Natural killer cell (primary cell): Measurements from ENCODE around the gene FAM3D. TPM values are rescaled to one million over a fixed set of nuclear protein-coding genes. Genes with fewer than 3 reads are reported as not detected.

ENCODE experiments used
- ATAC-seq, 3 donors: fragments of 150-1000 bp in 2 of 3; fragments of 200-7000 bp in 1 of 3; cut with Tn5 transposase; 1 replicate in 1 of 3; 2 replicates in 2 of 3; pipeline ENCODE4 v1.10.0; 2021; ENCODE audit warnings: mild to moderate bottlenecking in 2 of 3, moderate library complexity in 2 of 3
- DNase-seq, 2 donors: peaks; one replicate each; pipeline versions ENCODE4 v3.0.0 to v3.0.0-alpha.2; 2013 to 2021; ENCODE audit warnings: mixed read lengths in 1 of 2
- H3K27ac ChIP-seq: one replicate; pipeline ENCODE4 v1.5.1; 2013; ENCODE audit warnings: mild to moderate bottlenecking, low read length
- H3K27me3 ChIP-seq: one replicate; pipeline ENCODE4 v1.6.1; 2013; ENCODE audit warnings: low read length; ENCODE audit not compliant: control insufficient read depth, insufficient read depth
- H3K36me3 ChIP-seq: one replicate; pipeline ENCODE4 v1.6.1; 2013; ENCODE audit warnings: low read length; ENCODE audit not compliant: control insufficient read depth, insufficient read depth
- H3K4me1 ChIP-seq: one replicate; pipeline ENCODE4 v1.6.1; 2013; ENCODE audit warnings: low read length; ENCODE audit not compliant: control insufficient read depth, insufficient read depth
- H3K4me3 ChIP-seq: one replicate; pipeline ENCODE4 v1.5.1; 2013; ENCODE audit warnings: low read length
- H3K9me3 ChIP-seq: one replicate; pipeline ENCODE4 v1.6.1; 2013; ENCODE audit warnings: low read length; ENCODE audit not compliant: control insufficient read depth, insufficient read depth
- H3K27ac Mint-ChIP-seq, 2 donors: one replicate each; pipeline ENCODE4 v1.8.0; 2022; ENCODE audit warnings: mild to moderate bottlenecking in 2 of 2, mixed read lengths in 2 of 2, moderate library complexity in 1 of 2
- H3K27me3 Mint-ChIP-seq, 2 donors: one replicate each; pipeline ENCODE4 v1.8.0; 2022; ENCODE audit warnings: low read depth in 2 of 2, mixed read lengths in 2 of 2
- H3K36me3 Mint-ChIP-seq: one replicate; pipeline ENCODE4 v1.8.0; 2022; ENCODE audit warnings: mixed read lengths
- H3K4me1 Mint-ChIP-seq, 2 donors: one replicate each; pipeline ENCODE4 v1.8.0; 2022; ENCODE audit warnings: mixed read lengths in 2 of 2
- H3K4me3 Mint-ChIP-seq: one replicate; pipeline ENCODE4 v1.8.0; 2022; ENCODE audit warnings: mild to moderate bottlenecking, moderate library complexity, mixed read lengths
- H3K9me3 Mint-ChIP-seq, 2 donors: one replicate each; pipeline ENCODE4 v1.8.0; 2022; ENCODE audit warnings: mixed read lengths in 2 of 2
- WGBS: methylation state at CpG from one replicate; pipeline ENCODE4 v1.1.7; 2013; ENCODE audit warnings: missing lambda C conversion rate; ENCODE audit not compliant: insufficient coverage; 5-methylcytosine and 5-hydroxymethylcytosine counted together
- intact Hi-C: fragments of 100-400 bp; cut with micrococcal nuclease; formaldehyde crosslinking; loops from one replicate; pipeline ENCODE4 v1.14.2; 2022
- total RNA-seq, 4 donors: library from RNA; stranded (reverse); fragments of 120-200 nt in 1 of 4; gene quantifications; one replicate each; pipeline versions ENCODE4 v1.2.3 to v1.2.4, GENCODE V29; 2013 to 2022
- TF ChIP-seq, protein P1 (sequence below): fragments of 200-600 bp; IDR thresholded peaks from one replicate; pipeline ENCODE4 v1.8.0; 2022; ENCODE audit warnings: antibody characterized with exemption

Gene FAM3D
- total RNA-seq, 3 donors from 2014 or later (not counting 1 experiment from before 2014, with no cell fraction given), result not detected

DNA sequence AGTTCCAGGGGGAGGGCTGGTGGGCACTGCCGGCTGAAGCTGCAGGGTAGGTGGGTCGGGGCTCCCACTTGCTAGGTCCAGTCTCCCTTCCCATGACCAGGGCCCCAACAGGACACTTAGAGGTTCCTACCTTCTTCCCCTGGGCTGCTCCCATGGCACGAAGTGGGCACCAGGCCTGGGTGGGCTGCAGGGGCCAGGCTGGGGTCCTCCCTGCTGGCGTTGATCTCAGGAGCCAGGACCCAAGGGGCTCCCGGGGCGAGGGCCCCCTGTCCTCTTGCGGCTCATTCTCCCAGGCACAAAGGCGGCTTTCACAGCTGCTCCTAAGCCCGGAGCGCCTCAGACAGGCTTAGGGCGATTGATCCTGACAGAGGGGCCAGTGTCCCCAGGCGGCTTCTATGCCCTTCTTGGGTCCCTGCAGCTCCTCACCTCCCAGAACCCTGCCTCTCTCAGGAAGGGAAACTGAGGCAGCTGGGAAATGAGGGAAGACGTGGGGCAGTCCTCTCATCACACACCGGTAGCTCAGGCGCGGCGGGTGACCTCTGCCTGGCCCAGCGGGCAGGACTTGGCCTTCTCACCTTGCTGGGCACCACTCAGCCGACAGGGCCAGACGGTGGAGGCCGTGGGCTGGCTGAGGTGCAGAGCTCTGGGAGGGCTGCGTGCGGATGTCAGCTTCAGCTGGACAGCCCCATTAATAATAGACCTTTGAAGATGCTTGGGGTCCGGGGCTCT is 39.6 kb downstream of the FAM3D start:
- peaks cover 7 to 8% of the 10 kb centered on the region in 2 donors for H3K27me3 Mint-ChIP-seq
- Histone ChIP-seq H3K27ac (no peak overlapping the region), H3K4me1 (peaks cover 3% of the 10 kb centered on the region), H3K9me3 (no peaks in the 10 kb centered on the region), H3K27me3 (no peaks in the 10 kb centered on the region), H3K36me3 (no peaks in the 10 kb centered on the region), H3K4me3 (no peak overlapping the region)
- no peak overlapping the region for H3K4me3 Mint-ChIP-seq
- TF ChIP-seq, protein P1, sequence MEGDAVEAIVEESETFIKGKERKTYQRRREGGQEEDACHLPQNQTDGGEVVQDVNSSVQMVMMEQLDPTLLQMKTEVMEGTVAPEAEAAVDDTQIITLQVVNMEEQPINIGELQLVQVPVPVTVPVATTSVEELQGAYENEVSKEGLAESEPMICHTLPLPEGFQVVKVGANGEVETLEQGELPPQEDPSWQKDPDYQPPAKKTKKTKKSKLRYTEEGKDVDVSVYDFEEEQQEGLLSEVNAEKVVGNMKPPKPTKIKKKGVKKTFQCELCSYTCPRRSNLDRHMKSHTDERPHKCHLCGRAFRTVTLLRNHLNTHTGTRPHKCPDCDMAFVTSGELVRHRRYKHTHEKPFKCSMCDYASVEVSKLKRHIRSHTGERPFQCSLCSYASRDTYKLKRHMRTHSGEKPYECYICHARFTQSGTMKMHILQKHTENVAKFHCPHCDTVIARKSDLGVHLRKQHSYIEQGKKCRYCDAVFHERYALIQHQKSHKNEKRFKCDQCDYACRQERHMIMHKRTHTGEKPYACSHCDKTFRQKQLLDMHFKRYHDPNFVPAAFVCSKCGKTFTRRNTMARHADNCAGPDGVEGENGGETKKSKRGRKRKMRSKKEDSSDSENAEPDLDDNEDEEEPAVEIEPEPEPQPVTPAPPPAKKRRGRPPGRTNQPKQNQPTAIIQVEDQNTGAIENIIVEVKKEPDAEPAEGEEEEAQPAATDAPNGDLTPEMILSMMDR, result no peak
- peaks cover 8 to 10% of the 10 kb centered on the region in 2 donors for H3K4me1 Mint-ChIP-seq
- WGBS, result 88% methylated on average over 24 of the region's 24 CpGs
- H3K9me3 Mint-ChIP-seq, result no peaks in the 10 kb centered on the region
- DNase-seq (no peak), ATAC-seq (no peak)
- H3K27ac Mint-ChIP-seq, result no peak overlapping the region
- intact Hi-C loops, result no loop called here
- H3K36me3 Mint-ChIP-seq, result no peaks in the 10 kb centered on the region

DNA sequence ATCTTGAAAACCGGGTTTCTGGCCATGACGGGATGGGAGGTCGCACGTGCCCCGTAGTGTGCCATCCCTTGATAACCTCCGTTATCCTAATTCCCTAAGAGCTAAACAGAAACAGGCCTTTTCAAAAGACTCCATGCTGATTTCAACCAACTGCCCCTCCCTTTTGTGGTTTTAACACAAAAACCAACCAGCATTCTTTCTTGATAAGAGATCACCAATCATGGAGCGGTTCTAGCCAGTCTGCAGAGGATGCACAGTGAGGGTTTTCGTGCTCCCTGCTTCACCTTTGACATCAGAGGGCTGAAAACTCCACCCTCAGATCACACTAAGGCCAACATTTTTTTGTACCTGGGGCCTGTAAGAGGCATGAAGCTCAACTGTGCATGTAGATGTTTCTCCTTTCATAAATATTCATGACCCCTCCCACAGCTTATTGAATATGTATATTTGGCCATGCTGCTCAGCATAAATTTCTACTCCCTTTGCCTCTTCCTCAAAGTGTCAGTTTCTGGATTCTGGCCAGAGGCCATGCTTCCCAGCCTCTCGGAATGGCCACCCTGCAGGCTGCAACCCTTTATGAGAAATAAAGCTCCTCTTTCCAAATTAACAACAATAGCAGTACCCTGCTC is 41.3 kb downstream of the FAM3D start:
- H3K4me3 Mint-ChIP-seq, result no peak overlapping the region
- TF ChIP-seq, protein P1, result no peak
- Histone ChIP-seq H3K27me3 (no peaks in the 10 kb centered on the region), H3K36me3 (no peaks in the 10 kb centered on the region), H3K4me3 (no peak overlapping the region), H3K4me1 (peaks cover 2% of the 10 kb centered on the region), H3K9me3 (no peaks in the 10 kb centered on the region), H3K27ac (no peak overlapping the region)
- no peaks in the 10 kb centered on the region for H3K36me3 Mint-ChIP-seq
- WGBS, result 82% methylated on average over 9 of the region's 9 CpGs
- DNase-seq, result no peak
- H3K4me1 Mint-ChIP-seq, result peaks cover 8 to 10% of the 10 kb centered on the region in 2 donors
- no peaks in the 10 kb centered on the region for H3K9me3 Mint-ChIP-seq
- intact Hi-C loops, result no loop called here
- H3K27me3 Mint-ChIP-seq, result no peaks in the 10 kb centered on the region
- H3K27ac Mint-ChIP-seq, result no peak overlapping the region
- ATAC-seq, result no peak

DNA sequence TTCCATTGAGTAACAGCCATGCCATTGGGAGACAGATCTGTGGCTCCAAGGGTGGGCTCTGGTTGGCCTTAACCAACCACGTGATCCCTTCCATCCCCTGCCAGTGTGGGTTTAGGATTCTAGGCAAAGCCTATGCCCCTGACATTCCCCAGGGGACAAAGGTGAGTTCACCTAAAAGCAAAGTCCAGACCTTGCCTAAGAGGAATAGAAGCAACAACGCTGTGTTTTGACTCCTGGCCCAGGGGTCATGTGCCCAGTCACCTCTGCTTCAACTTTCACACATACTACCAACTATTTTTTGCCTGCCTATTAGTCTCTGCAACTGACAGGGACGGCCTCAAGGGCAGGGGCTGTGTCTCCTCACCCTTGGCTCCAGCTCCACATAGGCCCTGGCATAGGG is 42.0 kb downstream of the FAM3D start:
- no peak overlapping the region for H3K4me3 Mint-ChIP-seq
- H3K27me3 ChIP-seq, result no peaks in the 10 kb centered on the region
- peaks cover 8 to 10% of the 10 kb centered on the region in 2 donors for H3K4me1 Mint-ChIP-seq
- H3K4me3 ChIP-seq, result no peak overlapping the region
- intact Hi-C loops, result no loop called here
- H3K9me3 Mint-ChIP-seq, result no peaks in the 10 kb centered on the region
- DNase-seq (no peak), ATAC-seq (no peak)
- TF ChIP-seq, protein P1, result no peak
- no peaks in the 10 kb centered on the region for H3K9me3 ChIP-seq
- WGBS, result 70% methylated on average over 3 of the region's 3 CpGs
- no peaks in the 10 kb centered on the region for H3K27me3 Mint-ChIP-seq
- H3K27ac ChIP-seq, result no peak overlapping the region
- no peaks in the 10 kb centered on the region for H3K4me1 ChIP-seq
- no peaks in the 10 kb centered on the region for H3K36me3 Mint-ChIP-seq
- no peak overlapping the region for H3K27ac Mint-ChIP-seq
- no peaks in the 10 kb centered on the region for H3K36me3 ChIP-seq
